Loucy (cell line): ENCODE measurements around the gene APBA1.

Experiments
- H2AFZ ChIP-seq: fragments of 200-600 bp; sonication (generic); 2 replicates; pipeline ENCODE4 v1.6.0; 2016; ENCODE audit warnings: antibody characterized with exemption, mild to moderate bottlenecking, low read length, moderate library complexity
- H3F3A ChIP-seq: fragments of 200-600 bp; 2 replicates; pipeline ENCODE4 v1.6.0; 2016; ENCODE audit warnings: antibody characterized with exemption, low read depth, mild to moderate bottlenecking
- H3K27me3 ChIP-seq: fragments of 200-600 bp; sonication (generic); 2 replicates; pipeline ENCODE4 v1.6.1; 2014; ENCODE audit warnings: low read length, mild to moderate bottlenecking; ENCODE audit not compliant: insufficient read depth, poor library complexity, severe bottlenecking
- H3K36me3 ChIP-seq: fragments of 200-600 bp; sonication (generic); 2 replicates; pipeline ENCODE4 v1.6.1; 2016; ENCODE audit warnings: low read length; ENCODE audit not compliant: insufficient read depth
- H3K4me1 ChIP-seq: fragments of 200-600 bp; sonication (generic); 2 replicates; pipeline ENCODE4 v1.5.1; 2014; ENCODE audit warnings: low read length, mild to moderate bottlenecking; ENCODE audit not compliant: insufficient read depth, poor library complexity, severe bottlenecking
- H3K4me2 ChIP-seq: fragments of 200-600 bp; sonication (generic); 2 replicates; pipeline ENCODE4 v1.6.0; 2014; ENCODE audit warnings: antibody characterized with exemption, low read length, low read depth, mild to moderate bottlenecking; ENCODE audit not compliant: poor library complexity, severe bottlenecking
- H3K4me3 ChIP-seq: fragments of 200-600 bp; sonication (generic); 2 replicates; pipeline ENCODE4 v1.5.1; 2014; ENCODE audit warnings: low read length, mild to moderate bottlenecking, mixed read lengths; ENCODE audit not compliant: poor library complexity, severe bottlenecking
- H3K79me2 ChIP-seq: fragments of 200-600 bp; sonication (generic); 2 replicates; pipeline ENCODE4 v1.6.1; 2014; ENCODE audit warnings: low read length; ENCODE audit not compliant: insufficient read depth
- H3K9ac ChIP-seq: fragments of 200-600 bp; sonication (generic); 2 replicates; pipeline ENCODE4 v1.6.0; 2014; ENCODE audit warnings: mild to moderate bottlenecking, low read depth, low read length, moderate library complexity; ENCODE audit not compliant: poor library complexity, severe bottlenecking
- H3K9me2 ChIP-seq: fragments of 200-600 bp; sonication (generic); replicated peaks from 2 replicates; pipeline ENCODE4 v1.6.1; 2016; ENCODE audit warnings: low read depth, low read length, mixed read lengths
- H3K9me3 ChIP-seq: fragments of 200-600 bp; sonication (generic); 2 replicates; pipeline ENCODE4 v1.6.1; 2014; ENCODE audit warnings: mild to moderate bottlenecking, antibody characterized with exemption, low read length, low read depth; ENCODE audit not compliant: insufficient read depth
- H4K20me1 ChIP-seq: fragments of 200-600 bp; sonication (generic); 2 replicates; pipeline ENCODE4 v1.6.0; 2014; ENCODE audit warnings: antibody characterized with exemption, low read length, mild to moderate bottlenecking; ENCODE audit not compliant: insufficient read depth, poor library complexity, severe bottlenecking
- EZH2phosphoT487 ChIP-seq: fragments of 200-600 bp; IDR thresholded peaks from 2 replicates; pipeline ENCODE4 v1.6.1; 2018; ENCODE audit warnings: antibody characterized with exemption, mild to moderate bottlenecking, moderate library complexity, borderline replicate concordance
- TF ChIP-seq, protein P1 (sequence below): fragments of 200-600 bp; sonication (generic); conservative IDR thresholded peaks from 2 replicates; pipeline ENCODE4 v1.5.1; 2014; ENCODE audit warnings: mild to moderate bottlenecking, antibody characterized with exemption, low read length

Gene APBA1

DNA sequence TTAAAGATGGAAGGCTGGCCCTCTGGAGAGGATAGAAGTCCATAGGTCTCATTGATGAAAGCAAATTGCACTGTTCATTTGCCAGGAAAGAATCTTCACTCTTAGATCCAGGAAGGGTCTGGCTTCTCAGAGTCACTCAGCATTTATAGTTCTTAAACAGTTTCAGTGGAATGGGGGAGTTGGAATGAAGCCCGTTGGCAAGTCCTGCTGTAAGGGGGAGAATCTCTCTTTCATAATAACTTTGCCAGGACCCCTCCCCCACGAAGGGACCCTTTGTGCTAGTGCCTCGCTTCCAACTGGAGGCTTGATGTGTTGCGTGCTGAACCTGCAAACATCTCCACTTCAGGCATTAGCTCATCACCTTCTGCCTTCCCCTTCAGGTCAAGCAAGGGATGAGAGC, 290.0 kb downstream of the APBA1 start:
- no peak for TF ChIP-seq EZH2phosphoT487
- TF ChIP-seq, protein P1, sequence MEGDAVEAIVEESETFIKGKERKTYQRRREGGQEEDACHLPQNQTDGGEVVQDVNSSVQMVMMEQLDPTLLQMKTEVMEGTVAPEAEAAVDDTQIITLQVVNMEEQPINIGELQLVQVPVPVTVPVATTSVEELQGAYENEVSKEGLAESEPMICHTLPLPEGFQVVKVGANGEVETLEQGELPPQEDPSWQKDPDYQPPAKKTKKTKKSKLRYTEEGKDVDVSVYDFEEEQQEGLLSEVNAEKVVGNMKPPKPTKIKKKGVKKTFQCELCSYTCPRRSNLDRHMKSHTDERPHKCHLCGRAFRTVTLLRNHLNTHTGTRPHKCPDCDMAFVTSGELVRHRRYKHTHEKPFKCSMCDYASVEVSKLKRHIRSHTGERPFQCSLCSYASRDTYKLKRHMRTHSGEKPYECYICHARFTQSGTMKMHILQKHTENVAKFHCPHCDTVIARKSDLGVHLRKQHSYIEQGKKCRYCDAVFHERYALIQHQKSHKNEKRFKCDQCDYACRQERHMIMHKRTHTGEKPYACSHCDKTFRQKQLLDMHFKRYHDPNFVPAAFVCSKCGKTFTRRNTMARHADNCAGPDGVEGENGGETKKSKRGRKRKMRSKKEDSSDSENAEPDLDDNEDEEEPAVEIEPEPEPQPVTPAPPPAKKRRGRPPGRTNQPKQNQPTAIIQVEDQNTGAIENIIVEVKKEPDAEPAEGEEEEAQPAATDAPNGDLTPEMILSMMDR = no peak
- Histone ChIP-seq H3K9ac (no peak overlapping the region), H3K27me3 (no peaks in the 10 kb centered on the region), H4K20me1 (no peaks in the 10 kb centered on the region), H3K4me3 (no peak overlapping the region), H3F3A (no peaks in the 10 kb centered on the region), H3K4me2 (no peak overlapping the region), H3K4me1 (peaks cover 30% of the 10 kb centered on the region), H3K79me2 (no peaks in the 10 kb centered on the region), H3K9me3 (no peaks in the 10 kb centered on the region), H3K9me2 (no peaks in the 10 kb centered on the region), H2AFZ (no peak overlapping the region), H3K36me3 (no peaks in the 10 kb centered on the region)

DNA sequence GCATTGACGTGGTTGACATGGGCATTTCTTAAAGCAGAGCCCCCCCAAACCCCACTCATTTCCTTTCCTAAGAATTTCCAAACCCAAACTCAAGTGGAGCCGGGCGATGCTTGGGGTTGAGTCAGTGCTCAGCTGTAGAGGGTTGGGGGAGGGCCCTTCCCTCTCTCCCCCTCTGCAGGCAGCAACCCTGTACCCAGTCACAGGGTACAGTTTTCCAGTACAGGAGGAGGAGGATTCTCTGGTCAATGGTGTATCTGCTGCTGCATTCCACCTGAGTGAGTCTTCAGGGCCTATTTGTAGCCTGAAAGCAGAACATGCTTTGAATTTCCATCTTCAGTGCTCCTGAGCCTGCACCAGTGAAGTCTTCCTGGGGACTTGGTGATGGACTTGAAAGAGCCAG, 291.4 kb downstream of the APBA1 start:
- Histone ChIP-seq H2AFZ (no peak overlapping the region), H3K36me3 (no peaks in the 10 kb centered on the region), H4K20me1 (no peaks in the 10 kb centered on the region), H3K9ac (no peak overlapping the region), H3K4me1 (peaks cover 28% of the 10 kb centered on the region), H3K27me3 (no peaks in the 10 kb centered on the region), H3K9me3 (no peaks in the 10 kb centered on the region), H3K79me2 (no peaks in the 10 kb centered on the region), H3K4me2 (peak overlapping the region; percentile 54), H3K4me3 (no peak overlapping the region), H3K9me2 (no peaks in the 10 kb centered on the region), H3F3A (no peaks in the 10 kb centered on the region)
- TF ChIP-seq EZH2phosphoT487 = no peak
- TF ChIP-seq, protein P1 = no peak

DNA sequence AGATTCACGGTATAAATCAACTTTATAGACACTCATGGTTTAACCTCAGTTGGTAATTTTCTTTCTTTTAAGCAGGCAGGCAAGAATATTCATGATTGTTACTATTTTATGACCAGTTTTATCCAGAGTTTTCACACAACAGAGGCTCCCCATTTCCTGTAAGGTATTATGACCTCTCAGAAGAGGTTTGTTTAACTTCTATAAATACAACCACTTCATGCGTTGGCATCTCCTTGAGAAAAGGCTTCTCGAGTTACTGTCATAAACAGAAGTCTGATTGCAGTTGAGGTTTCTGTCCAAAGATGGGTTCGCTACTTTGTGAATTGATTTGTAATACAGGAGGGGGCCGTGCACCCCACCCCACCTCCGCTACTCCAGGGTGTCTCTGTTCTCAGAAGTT, 291.9 kb downstream of the APBA1 start:
- Histone ChIP-seq H3K4me3 (no peak overlapping the region), H3K9me3 (no peaks in the 10 kb centered on the region), H2AFZ (no peak overlapping the region), H3K4me2 (peak overlapping the region; percentile 54), H3K4me1 (peaks cover 25% of the 10 kb centered on the region), H3F3A (no peaks in the 10 kb centered on the region), H3K36me3 (no peaks in the 10 kb centered on the region), H3K27me3 (no peaks in the 10 kb centered on the region), H3K9me2 (no peaks in the 10 kb centered on the region), H4K20me1 (no peaks in the 10 kb centered on the region), H3K9ac (no peak overlapping the region), H3K79me2 (no peaks in the 10 kb centered on the region)
- no peak for TF ChIP-seq EZH2phosphoT487
- TF ChIP-seq, protein P1 = no peak
